Measurements from ENCODE around the gene DLG1. TPM values are rescaled to one million over a fixed set of nuclear protein-coding genes. Genes with fewer than 3 reads are reported as not detected.

The DLG1 gene
- total and polyA plus RNA-seq, 9 of the 15 experiments (the other 6 are each of a cell fraction or from before 2014, with no cell fraction given): 9.4 to 63.5 (median 43.6) TPM

DNA sequence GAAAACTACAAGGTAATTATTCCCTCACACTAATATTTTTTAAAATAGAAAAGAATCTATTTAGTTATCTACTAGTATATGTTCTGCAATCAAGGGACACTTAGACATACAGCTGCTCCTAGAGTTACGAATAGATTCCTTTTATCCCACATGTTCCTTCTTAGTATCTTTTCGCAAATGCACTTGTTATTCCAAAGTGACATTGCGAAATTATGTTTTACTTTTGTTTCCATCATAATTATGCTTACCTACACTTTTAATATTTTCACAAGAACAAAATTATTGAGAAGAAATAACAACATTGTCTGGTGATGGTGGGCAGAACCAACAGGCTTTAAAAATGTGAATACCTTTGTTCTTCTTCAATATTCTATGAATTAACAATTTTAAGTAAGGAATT lies 161.7 kb downstream of the DLG1 start:
- Histone ChIP-seq H3K9ac (ENCODE audit: insufficient read depth in 1 of 2, low read depth in 2 of 2, low read length in 2 of 2) (no peak overlapping the region), H3K4me1 (replicated peaks in 1 of 2; ENCODE audit: control insufficient read depth in 2 of 2, insufficient read depth in 2 of 2, low read length in 2 of 2) (no peaks in the 10 kb centered on the region), H3K79me2 (ENCODE audit: control insufficient read depth, insufficient read depth, low read length) (no peaks in the 10 kb centered on the region), H4K20me1 (replicated peaks; ENCODE audit: control insufficient read depth, insufficient read depth, low read length) (no peaks in the 10 kb centered on the region), H3K27ac (ENCODE audit: extremely low read depth, low read depth, low read length) (no peak overlapping the region), H3K9me3 (replicated peaks; ENCODE audit: control insufficient read depth, insufficient read depth, low read depth, low read length) (0 out of 2 replicates have a peak, but pooled peaks cover 2% of the 10 kb centered on the region), H3K9me1 (ENCODE audit: control insufficient read depth, insufficient read depth, low read length) (no peaks in the 10 kb centered on the region), H3K36me3 (ENCODE audit: control insufficient read depth, insufficient read depth, low read length) (peaks cover 67% of the 10 kb centered on the region), H3K4me3 (no peak overlapping the region), H3K27me3 (ENCODE audit: control insufficient read depth in 2 of 2, insufficient read depth in 2 of 2, low read length in 2 of 2) (no peaks in the 10 kb centered on the region), H3K4me2 (ENCODE audit: insufficient read depth, low read length) (no peak overlapping the region), H2AFZ (ENCODE audit: low read depth, low read length) (no peak overlapping the region)
- 95% methylated on average over 3 of the region's 3 CpGs for WGBS (ENCODE audit: insufficient coverage, low coverage, missing lambda C conversion rate)
- ChIA-PET CTCF (ENCODE audit: low intra/inter-chr PET ratio) (no interaction called here), POLR2A (no interaction called here)
- FAIRE-seq: peak; percentile 6
- TF ChIP-seq CEBPB (tag; IDR thresholded peaks at IDR 0.05): peak; percentile 61
- no peak for TF ChIP-seq CEBPG (CRISPR knock-in tag; IDR thresholded peaks at IDR 0.05)
- peak; percentile 20 to 56; a peak in 2 of 4 replicates for TF ChIP-seq CEBPG (tag; conservative IDR thresholded peaks at IDR 0.05 in 1 of 2, IDR thresholded peaks at IDR 0.05 in 1 of 2)
- no peak for TF ChIP-seq MTA3 (IDR thresholded peaks at IDR 0.05; ENCODE audit: borderline replicate concordance)
- TF ChIP-seq, protein P1, sequence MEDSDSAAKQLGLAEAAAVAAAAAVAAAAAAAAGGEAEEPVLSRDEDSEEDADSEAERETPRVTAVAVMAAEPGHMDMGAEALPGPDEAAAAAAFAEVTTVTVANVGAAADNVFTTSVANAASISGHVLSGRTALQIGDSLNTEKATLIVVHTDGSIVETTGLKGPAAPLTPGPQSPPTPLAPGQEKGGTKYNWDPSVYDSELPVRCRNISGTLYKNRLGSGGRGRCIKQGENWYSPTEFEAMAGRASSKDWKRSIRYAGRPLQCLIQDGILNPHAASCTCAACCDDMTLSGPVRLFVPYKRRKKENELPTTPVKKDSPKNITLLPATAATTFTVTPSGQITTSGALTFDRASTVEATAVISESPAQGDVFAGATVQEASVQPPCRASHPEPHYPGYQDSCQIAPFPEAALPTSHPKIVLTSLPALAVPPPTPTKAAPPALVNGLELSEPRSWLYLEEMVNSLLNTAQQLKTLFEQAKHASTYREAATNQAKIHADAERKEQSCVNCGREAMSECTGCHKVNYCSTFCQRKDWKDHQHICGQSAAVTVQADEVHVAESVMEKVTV (CRISPR knock-in tag; IDR thresholded peaks at IDR 0.05): no peak
- DNase-seq (ENCODE audit: extremely low read depth in 1 of 4, low spot score in 3 of 4): no peak
- no TSS peak for BruUV-seq (replicated peaks)
- intact Hi-C loops (cut with micrococcal nuclease): no loop called here
- no peak for ATAC-seq
- in situ Hi-C loops (cut with MboI): no loop called here
